Right lobe of liver (tissue), 4 donors: ENCODE measurements around the gene VWA8.

Experiments used
- POLR2A ChIP-seq: fragments of 450-650 bp; IDR thresholded peaks from one replicate; pipeline ENCODE4 v1.6.1; 2017; ENCODE audit warnings: antibody characterized with exemption, mild to moderate bottlenecking
- TF ChIP-seq, protein P1 (sequence below), 4 donors: fragments of 200-600 bp in 3 of 4; fragments of 450-650 bp in 1 of 4; IDR thresholded peaks; one replicate each; pipeline versions ENCODE4 v1.5.1 to v1.8.0; 2016 to 2022; ENCODE audit warnings: antibody characterized with exemption in 4 of 4, mild to moderate bottlenecking in 2 of 4
- donor health status: DM: no; HTN: no; CAD: no.
- donor health status: DM: no; HTN: no; CAD: no.
- donor health status: DM: no; HTN: yes; CAD: no.

DNA sequence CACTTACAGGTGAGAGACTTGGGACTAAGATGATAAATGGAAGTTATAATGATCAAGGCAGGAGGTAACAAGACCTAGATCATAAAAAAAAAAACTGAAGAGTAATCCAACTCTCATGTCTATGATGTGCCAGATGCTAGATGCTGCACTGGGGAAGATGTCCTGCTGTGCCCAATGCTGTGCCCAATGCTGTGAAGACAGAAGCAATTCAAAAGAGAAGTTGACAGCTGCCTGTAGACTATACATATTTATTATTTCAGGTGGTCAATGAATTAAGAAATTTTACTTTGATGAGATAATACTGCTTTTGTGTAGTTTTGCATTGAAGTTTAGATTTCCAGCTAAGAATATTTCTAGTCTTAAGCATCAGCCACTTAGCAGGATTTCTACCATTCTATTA lies 21.5 kb downstream of the VWA8 start:
- no peak for TF ChIP-seq POLR2A
- TF ChIP-seq, protein P1, sequence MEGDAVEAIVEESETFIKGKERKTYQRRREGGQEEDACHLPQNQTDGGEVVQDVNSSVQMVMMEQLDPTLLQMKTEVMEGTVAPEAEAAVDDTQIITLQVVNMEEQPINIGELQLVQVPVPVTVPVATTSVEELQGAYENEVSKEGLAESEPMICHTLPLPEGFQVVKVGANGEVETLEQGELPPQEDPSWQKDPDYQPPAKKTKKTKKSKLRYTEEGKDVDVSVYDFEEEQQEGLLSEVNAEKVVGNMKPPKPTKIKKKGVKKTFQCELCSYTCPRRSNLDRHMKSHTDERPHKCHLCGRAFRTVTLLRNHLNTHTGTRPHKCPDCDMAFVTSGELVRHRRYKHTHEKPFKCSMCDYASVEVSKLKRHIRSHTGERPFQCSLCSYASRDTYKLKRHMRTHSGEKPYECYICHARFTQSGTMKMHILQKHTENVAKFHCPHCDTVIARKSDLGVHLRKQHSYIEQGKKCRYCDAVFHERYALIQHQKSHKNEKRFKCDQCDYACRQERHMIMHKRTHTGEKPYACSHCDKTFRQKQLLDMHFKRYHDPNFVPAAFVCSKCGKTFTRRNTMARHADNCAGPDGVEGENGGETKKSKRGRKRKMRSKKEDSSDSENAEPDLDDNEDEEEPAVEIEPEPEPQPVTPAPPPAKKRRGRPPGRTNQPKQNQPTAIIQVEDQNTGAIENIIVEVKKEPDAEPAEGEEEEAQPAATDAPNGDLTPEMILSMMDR (IDR thresholded peaks at IDR 0.05): no peak
